Kidney (tissue), 14 donors: ENCODE measurements around the gene GJD2. TPM values are rescaled to one million over a fixed set of nuclear protein-coding genes. Genes with fewer than 3 reads are reported as not detected.

ENCODE experiments used
- DNase-seq, 5 donors: peaks; one replicate each; pipeline ENCODE4 v3.0.0-alpha.2; 2013 to 2020
- FAIRE-seq: peaks from 2 replicates; lab custom pipeline; 2012; peaks lifted over from hg19 to GRCh38; lab: Jason Lieb, UNC
- H3K27ac ChIP-seq, 2 donors: one replicate each; pipeline ENCODE4 v1.7.0; 2013; ENCODE audit warnings: low read depth in 2 of 2, low read length in 2 of 2, inconsistent platforms in 1 of 2
- H3K27me3 ChIP-seq: one replicate; pipeline ENCODE4 v1.7.1; 2013; ENCODE audit warnings: low read length, inconsistent platforms; ENCODE audit not compliant: control insufficient read depth, insufficient read depth
- H3K36me3 ChIP-seq, 3 donors: one replicate each; pipeline versions ENCODE4 v1.7.0 to v1.7.1; 2013; ENCODE audit warnings: low read length in 3 of 3, control low read depth in 1 of 3, inconsistent platforms in 1 of 3; ENCODE audit not compliant: insufficient read depth in 3 of 3, control insufficient read depth in 2 of 3
- H3K4me1 ChIP-seq, 3 donors: one replicate each; pipeline versions ENCODE4 v1.7.0 to v1.7.1; 2013; ENCODE audit warnings: low read length in 3 of 3, inconsistent platforms in 1 of 3, low read depth in 1 of 3; ENCODE audit not compliant: control insufficient read depth in 2 of 3, insufficient read depth in 2 of 3
- H3K4me3 ChIP-seq, 3 donors: one replicate each; pipeline versions ENCODE4 v1.7.0 to v1.8.1; 2013; ENCODE audit warnings: low read length in 3 of 3, control low read depth in 1 of 3, inconsistent platforms in 1 of 3
- H3K9ac ChIP-seq, 3 donors: one replicate each; pipeline versions ENCODE4 v1.7.0 to v1.7.1; 2013; ENCODE audit warnings: low read length in 3 of 3, control low read depth in 1 of 3, inconsistent platforms in 1 of 3
- H3K9me3 ChIP-seq, 3 donors: one replicate each; pipeline versions ENCODE4 v1.7.0 to v1.7.1; 2013; ENCODE audit warnings: low read length in 3 of 3, control low read depth in 1 of 3, inconsistent platforms in 1 of 3; ENCODE audit not compliant: control insufficient read depth in 2 of 3, insufficient read depth in 1 of 3
- CTCF ChIP-seq: IDR thresholded peaks from 3 replicates; pipeline ENCODE4 v1.5.1; 2012; ENCODE audit warnings: mild to moderate bottlenecking, moderate library complexity, borderline replicate concordance; ENCODE audit not compliant: insufficient read depth; ENCODE audit errors: extremely low read depth
- intact Hi-C: fragments of 100-400 bp; cut with DNase I; formaldehyde crosslinking; loops from one replicate; pipeline ENCODE4 v1.11.1; 2022
- polyA plus RNA-seq: library from polyadenylated mRNA; stranded (reverse); fragments of 350-450 nt; fragmentation: Illumina TruSeq; extraction: RNeasy Lipid Tissue Mini Kit (QIAGEN cat#74804); gene quantifications from one replicate; pipeline ENCODE4 v1.2.3, GENCODE V29; 2014; ENCODE audit warnings: low read depth, low replicate concordance; ENCODE audit not compliant: insufficient read depth
- total RNA-seq: library from RNA; stranded (reverse); fragmentation: NEBNext Ultra II Directional; extraction: Animal tissue kit (Norgen Biotek cat#: 25700); gene quantifications from one replicate; pipeline ENCODE4 v1.2.1, GENCODE V29; 2021
- donor health status: control.
- donor health status: control.
- donor health status: control.
- donor health status: control.
- donor health status: control.
- donor health status: DM: yes; HTN: yes; CAD: no.
- donor health status: Normal renal cell carcinoma (clear cell type).

Gene GJD2
- total and polyA plus RNA-seq, 2 donors from 2014 or later: 0.26 TPM; not detected in 1

- Histone ChIP-seq H3K9me3 (no peaks in the 10 kb centered on the region), H3K4me3 (no peak overlapping the region), H3K27ac (no peak overlapping the region), H3K36me3 (no peaks in the 10 kb centered on the region), H3K9ac (no peak overlapping the region), H3K4me1 (no peaks in the 10 kb centered on the region), H3K27me3 (no peaks in the 10 kb centered on the region)
- FAIRE-seq: no peak
- no peak for TF ChIP-seq CTCF
- intact Hi-C loops: no loop called here
- no peak for DNase-seq
Observed at GRCh38 chr15:34729056-34729455, 25.7 kb downstream of the GJD2 start.

GRCh38 chr15:34726406-34727100, 28.2 kb downstream of the GJD2 start:
- no peak for FAIRE-seq

GRCh38 chr15:34725556-34725955, 29.2 kb downstream of the GJD2 start:
- no peaks in the 10 kb centered on the region for H3K9me3 ChIP-seq
- no peak overlapping the region for H3K27ac ChIP-seq
- DNase-seq (no peak), FAIRE-seq (no peak)
- no peak overlapping the region for H3K9ac ChIP-seq
- TF ChIP-seq CTCF: no peak
- intact Hi-C loops: no loop called here
- H3K36me3 ChIP-seq: no peaks in the 10 kb centered on the region
- H3K4me3 ChIP-seq: no peak overlapping the region
- H3K27me3 ChIP-seq: no peaks in the 10 kb centered on the region
- H3K4me1 ChIP-seq: no peaks in the 10 kb centered on the region

More at GRCh38 chr15:34726406-34727100, 28.2 kb downstream of the GJD2 start:
- no peak for TF ChIP-seq CTCF
- Histone ChIP-seq H3K4me1 (no peaks in the 10 kb centered on the region), H3K9ac (no peak overlapping the region), H3K9me3 (no peaks in the 10 kb centered on the region), H3K27me3 (no peaks in the 10 kb centered on the region), H3K36me3 (no peaks in the 10 kb centered on the region), H3K4me3 (no peak overlapping the region), H3K27ac (no peak overlapping the region)
- DNase-seq: no peak
- intact Hi-C loops: no loop called here
